ENCODE results near the gene TSPAN1. TPM values are rescaled to one million over a fixed set of nuclear protein-coding genes. Genes with fewer than 3 reads are reported as not detected.
A peak's percentile ranks its signal among the peaks of the same experiment; 100 is the strongest.

TSPAN1 gene
- total and polyA plus RNA-seq, 2 of the 13 experiments (the other 11 are each of a cell fraction or from before 2014, with no cell fraction given), result 1.7 to 2.9 TPM

DNA sequence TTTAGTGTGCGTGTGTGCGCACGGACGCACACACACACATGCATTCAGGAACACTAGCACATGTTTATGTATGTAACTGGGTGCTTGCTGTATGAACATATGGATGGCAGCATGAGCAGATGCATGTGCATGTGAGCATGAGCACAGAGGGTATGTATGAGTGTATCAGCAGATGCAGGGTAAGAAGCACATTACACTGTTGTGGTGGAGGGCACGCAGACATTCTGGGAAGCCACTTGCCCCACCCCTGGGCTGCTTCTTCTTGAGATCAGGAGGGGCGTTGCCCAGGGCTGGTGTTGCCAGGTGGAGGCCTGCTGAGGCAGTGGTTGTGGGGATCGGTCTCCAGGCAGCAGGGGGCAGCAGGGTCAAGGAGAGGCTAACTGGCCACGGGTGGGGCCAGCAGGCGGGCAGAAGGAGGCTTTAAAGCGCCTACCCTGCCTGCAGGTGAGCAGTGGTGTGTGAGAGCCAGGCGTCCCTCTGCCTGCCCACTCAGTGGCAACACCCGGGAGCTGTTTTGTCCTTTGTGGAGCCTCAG, 5.3 kb downstream of the TSPAN1 start (continued):
- TF ChIP-seq, protein P1, sequence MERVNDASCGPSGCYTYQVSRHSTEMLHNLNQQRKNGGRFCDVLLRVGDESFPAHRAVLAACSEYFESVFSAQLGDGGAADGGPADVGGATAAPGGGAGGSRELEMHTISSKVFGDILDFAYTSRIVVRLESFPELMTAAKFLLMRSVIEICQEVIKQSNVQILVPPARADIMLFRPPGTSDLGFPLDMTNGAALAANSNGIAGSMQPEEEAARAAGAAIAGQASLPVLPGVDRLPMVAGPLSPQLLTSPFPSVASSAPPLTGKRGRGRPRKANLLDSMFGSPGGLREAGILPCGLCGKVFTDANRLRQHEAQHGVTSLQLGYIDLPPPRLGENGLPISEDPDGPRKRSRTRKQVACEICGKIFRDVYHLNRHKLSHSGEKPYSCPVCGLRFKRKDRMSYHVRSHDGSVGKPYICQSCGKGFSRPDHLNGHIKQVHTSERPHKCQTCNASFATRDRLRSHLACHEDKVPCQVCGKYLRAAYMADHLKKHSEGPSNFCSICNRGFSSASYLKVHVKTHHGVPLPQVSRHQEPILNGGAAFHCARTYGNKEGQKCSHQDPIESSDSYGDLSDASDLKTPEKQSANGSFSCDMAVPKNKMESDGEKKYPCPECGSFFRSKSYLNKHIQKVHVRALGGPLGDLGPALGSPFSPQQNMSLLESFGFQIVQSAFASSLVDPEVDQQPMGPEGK (CRISPR knock-in tag; IDR thresholded peaks at IDR 0.05), result 0 out of 2 replicates have a peak, but pooled peaks have one; percentile 14
- TF ChIP-seq ZNF790 (CRISPR knock-in tag; IDR thresholded peaks at IDR 0.05; ENCODE audit: borderline replicate concordance) (no peak), MAZ (IDR thresholded peaks at IDR 0.05; ENCODE audit: borderline replicate concordance, low read depth, low read length) (no peak), MAZ (CRISPR knock-in tag; IDR thresholded peaks at IDR 0.05; ENCODE audit: low read depth) (peak; percentile 21; the same call in 1 of the 2 replicates), ZNF232 (CRISPR knock-in tag; IDR thresholded peaks at IDR 0.05; ENCODE audit: borderline replicate concordance) (no peak)

DNA sequence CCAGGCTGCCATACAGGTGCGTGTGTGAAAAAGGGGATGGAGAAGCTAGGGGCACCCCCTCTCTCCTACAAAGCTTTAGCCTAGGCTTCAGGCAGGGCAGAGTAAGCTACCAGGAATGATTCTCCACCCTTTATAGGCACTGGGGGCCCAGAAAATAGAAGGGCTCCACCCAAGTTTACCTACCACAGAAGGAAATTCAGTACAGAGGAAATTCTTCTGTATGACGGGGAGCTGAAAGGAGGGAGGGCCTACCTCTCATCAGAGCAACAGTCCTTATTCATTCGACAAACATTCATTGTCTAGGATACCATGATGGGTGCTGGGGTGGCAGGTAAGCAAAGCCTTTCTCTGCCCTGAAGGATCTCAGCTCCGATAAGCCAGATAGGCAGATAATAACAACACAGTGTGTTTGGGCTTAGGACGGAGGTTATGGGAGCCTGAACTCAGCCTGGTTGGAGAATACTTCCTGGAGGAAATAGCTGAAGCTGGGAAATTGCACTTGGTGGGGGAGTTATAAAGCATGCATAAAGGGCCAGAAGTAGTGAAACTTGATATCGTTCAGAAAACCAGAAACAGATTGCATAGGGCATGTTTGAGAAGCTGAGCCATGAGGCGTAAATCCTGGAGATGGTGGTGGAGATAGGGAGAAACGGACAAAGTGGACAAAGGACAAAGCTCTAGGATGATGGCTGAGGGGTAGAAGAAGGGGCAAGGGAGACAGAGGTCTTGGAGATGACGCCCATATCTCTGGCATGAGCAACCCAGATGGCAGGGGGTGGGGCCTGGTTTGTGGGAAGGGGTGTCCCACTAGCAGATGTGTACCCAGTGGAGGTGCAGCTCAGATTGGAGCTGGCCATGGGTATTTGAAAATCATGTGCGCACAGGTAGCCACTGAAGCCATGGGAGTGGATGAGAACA, 6.7 kb downstream of the TSPAN1 start:
- Histone ChIP-seq H3K36me3 (replicated peaks in 1 of 2; ENCODE audit: control insufficient read depth in 1 of 2, insufficient read depth in 2 of 2, low read length in 2 of 2) (no peaks in the 10 kb centered on the region), H3K4me3 (replicated peaks in 1 of 3; ENCODE audit: insufficient read depth in 1 of 3, low read depth in 2 of 3, low read length in 3 of 3) (peak overlapping the region in 1 of 3 experiments; percentile 6; a peak in 1 of 6 replicates), H2AFZ (ENCODE audit: low read length) (peak overlapping the region; percentile 46), H3K9me3 (ENCODE audit: low read length) (no peaks in the 10 kb centered on the region), H3K79me2 (ENCODE audit: insufficient read depth, low read length) (no peaks in the 10 kb centered on the region), H3K27me3 (ENCODE audit: control insufficient read depth in 1 of 2, insufficient read depth in 2 of 2, low read length in 2 of 2) (no peaks in the 10 kb centered on the region; a peak in 1 of 5 replicates), H3K9ac (ENCODE audit: insufficient read depth, low read depth, low read length) (0 out of 2 replicates have a peak overlapping the region, but pooled peaks have one; percentile 13), H4K20me1 (ENCODE audit: insufficient read depth, low read length) (no peaks in the 10 kb centered on the region), H3K4me2 (ENCODE audit: low read depth, low read length) (peak overlapping the region; percentile 70), H3K27ac (ENCODE audit: extremely low read length, insufficient read depth, low read length) (no peak overlapping the region), H3K4me1 (ENCODE audit: insufficient read depth, low read length) (peaks cover 67% of the 10 kb centered on the region)
- ChIA-PET CTCF (ENCODE audit: low intra/inter-chr PET ratio, low total read pairs) (interaction anchor here (3.2 to 4.9 kb wide), 2 partner anchors 41 to 144 kb away, joined by 43 to 88 read pairs; no protein-coding TSS in a partner anchor), POLR2A (interaction anchor here (0.8 to 3.3 kb wide), 2 partner anchors 16 to 42 kb away, joined by 3 to 24 read pairs; partner anchors contain the start of gene POMGNT1)
- no peak for DNase-seq (ENCODE audit: low spot score)
- ATAC-seq, result no peak
- intact Hi-C loops (cut with micrococcal nuclease; ENCODE audit: unreplicated experiment), result loop anchor here (2.0 kb wide), 1 partner anchor 17 kb away; the partner anchor contains the start of gene POMGNT1
- no TSS peak for BruUV-seq (replicated peaks)
- WGBS (ENCODE audit: low lambda C conversion rate), result 14% methylated on average over 10 of the region's 10 CpGs
- TF ChIP-seq ZSCAN9 (CRISPR knock-in tag; IDR thresholded peaks at IDR 0.05; ENCODE audit: borderline replicate concordance) (no peak), ELF3 (CRISPR knock-in tag; IDR thresholded peaks at IDR 0.05) (peak; percentile 11; the same call in 1 of the 2 replicates), SIX1 (CRISPR knock-in tag; IDR thresholded peaks at IDR 0.05; ENCODE audit: borderline replicate concordance) (peak; percentile 49; the same call in 1 of the 2 replicates), ZNF484 (CRISPR knock-in tag; IDR thresholded peaks at IDR 0.05; ENCODE audit: borderline replicate concordance, low read depth) (no peak), ZFP37 (CRISPR knock-in tag; IDR thresholded peaks at IDR 0.05; ENCODE audit: borderline replicate concordance) (no peak), ZNF3 (CRISPR knock-in tag; IDR thresholded peaks at IDR 0.05) (peak; percentile 90), SOX6 (IDR thresholded peaks at IDR 0.05) (no peak), SOX6 (CRISPR knock-in tag; IDR thresholded peaks at IDR 0.05) (0 out of 2 replicates have a peak, but pooled peaks have one; percentile 10), RAD51 (IDR thresholded peaks at IDR 0.05; ENCODE audit: borderline replicate concordance) (no peak)
- in situ Hi-C loops (cut with HindIII; ENCODE audit: extremely low pct_ligation_motif_present, low pct_unique_long_range_greater_than_20kb), result loop anchor here (5.0 kb wide), 1 partner anchor 41 kb away; no protein-coding TSS in a partner anchor
- no peak for FAIRE-seq

Data from HepG2 (cell line).